NB4 (cell line): ENCODE data around the gene LPO.

ENCODE experiments used
- MYC ChIP-seq: IDR thresholded peaks from 2 replicates; pipeline ENCODE4 v1.6.1; 2011; ENCODE audit warnings: low read depth, low read length
- POLR2A ChIP-seq: IDR thresholded peaks from 2 replicates; pipeline ENCODE4 v1.6.1; 2011; ENCODE audit warnings: mild to moderate bottlenecking; ENCODE audit not compliant: insufficient read length; ENCODE audit errors: extremely low read depth
- TF ChIP-seq, protein P1 (sequence below): IDR thresholded peaks from one replicate; pipeline ENCODE4 v1.5.1; 2012; ENCODE audit warnings: low read depth, low read length
- TF ChIP-seq, protein P2 (sequence below): IDR thresholded peaks from 2 replicates; pipeline ENCODE4 v1.6.1; 2011; ENCODE audit warnings: low read depth, low read length

DNA sequence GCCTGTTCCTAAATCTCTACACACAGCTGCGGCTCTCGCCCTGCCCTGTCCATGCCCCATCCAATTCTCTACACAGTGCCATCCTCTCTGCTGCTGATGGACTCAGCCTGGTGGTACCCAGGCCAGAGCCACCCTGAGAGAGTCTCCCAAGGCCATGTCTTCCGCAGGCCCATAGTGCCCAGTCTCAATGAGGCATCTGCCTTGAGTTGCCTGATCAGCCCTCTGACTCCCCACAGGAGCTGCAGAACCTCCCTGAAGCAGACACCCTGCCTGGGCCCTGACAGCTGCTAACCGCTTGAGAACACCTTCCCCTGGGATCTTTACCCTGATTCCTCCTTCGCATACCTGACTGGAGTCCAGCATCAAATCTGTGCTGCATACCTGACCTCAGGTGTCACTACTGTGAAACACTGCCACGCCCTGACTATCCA lies 76.9 kb downstream of the LPO start:
- TF ChIP-seq, protein P1, sequence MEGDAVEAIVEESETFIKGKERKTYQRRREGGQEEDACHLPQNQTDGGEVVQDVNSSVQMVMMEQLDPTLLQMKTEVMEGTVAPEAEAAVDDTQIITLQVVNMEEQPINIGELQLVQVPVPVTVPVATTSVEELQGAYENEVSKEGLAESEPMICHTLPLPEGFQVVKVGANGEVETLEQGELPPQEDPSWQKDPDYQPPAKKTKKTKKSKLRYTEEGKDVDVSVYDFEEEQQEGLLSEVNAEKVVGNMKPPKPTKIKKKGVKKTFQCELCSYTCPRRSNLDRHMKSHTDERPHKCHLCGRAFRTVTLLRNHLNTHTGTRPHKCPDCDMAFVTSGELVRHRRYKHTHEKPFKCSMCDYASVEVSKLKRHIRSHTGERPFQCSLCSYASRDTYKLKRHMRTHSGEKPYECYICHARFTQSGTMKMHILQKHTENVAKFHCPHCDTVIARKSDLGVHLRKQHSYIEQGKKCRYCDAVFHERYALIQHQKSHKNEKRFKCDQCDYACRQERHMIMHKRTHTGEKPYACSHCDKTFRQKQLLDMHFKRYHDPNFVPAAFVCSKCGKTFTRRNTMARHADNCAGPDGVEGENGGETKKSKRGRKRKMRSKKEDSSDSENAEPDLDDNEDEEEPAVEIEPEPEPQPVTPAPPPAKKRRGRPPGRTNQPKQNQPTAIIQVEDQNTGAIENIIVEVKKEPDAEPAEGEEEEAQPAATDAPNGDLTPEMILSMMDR = no peak
- TF ChIP-seq POLR2A (no peak), MYC (no peak)
- TF ChIP-seq, protein P2, sequence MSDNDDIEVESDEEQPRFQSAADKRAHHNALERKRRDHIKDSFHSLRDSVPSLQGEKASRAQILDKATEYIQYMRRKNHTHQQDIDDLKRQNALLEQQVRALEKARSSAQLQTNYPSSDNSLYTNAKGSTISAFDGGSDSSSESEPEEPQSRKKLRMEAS = no peak
